C1 segment of cervical spinal cord (tissue), 14 donors: ENCODE measurements around the gene KRTAP19-4.
"Not testable (repeated sequence)": the region's sequence is repeated elsewhere in the genome, so short reads cannot be mapped to it uniquely, and the experiment has no call there.

Experiments used
- DNase-seq, 14 donors: peaks; one replicate each; lab custom pipeline; 2025; lab: John Stamatoyannopoulos, UW

The KRTAP19-4 gene, protein sequence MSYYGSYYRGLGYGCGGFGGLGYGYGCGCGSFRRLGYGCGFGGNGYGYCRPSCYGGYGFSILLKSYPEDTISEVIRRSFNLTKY

GRCh38 chr21:30497065-30497464, at the start of gene KRTAP19-4:
Gene KRTAP19-4, minus strand, starts transcription at chr21:30497165. Its CDS starts 55 bp downstream, at chr21:30497110.
- no peak for DNase-seq

DNA sequence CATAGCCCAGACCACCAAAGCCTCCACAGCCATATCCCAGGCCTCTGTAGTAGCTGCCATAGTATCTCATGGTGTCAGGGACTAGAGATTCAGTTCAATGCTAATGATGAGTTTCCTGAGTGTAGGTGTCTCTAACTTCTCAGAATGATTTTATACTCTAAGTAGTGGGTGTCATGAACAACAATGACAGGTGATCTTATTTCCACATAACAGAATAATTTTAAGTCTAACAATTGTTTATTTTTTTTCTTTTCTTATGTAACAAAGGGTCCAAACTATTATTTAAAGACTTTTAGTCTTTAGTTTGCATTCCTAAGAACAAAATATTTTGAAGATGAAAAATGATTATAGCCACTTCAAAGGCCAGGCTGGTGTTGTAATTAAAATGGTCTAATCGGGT, 44.8 kb upstream of the KRTAP19-4 start, which contains the start of gene KRTAP19-6:
Gene KRTAP19-6 (minus strand): TSS at position 101 of the 400 bp plus-strand sequence. CDS start 31 bp downstream, at position 70.
- DNase-seq, result no peak

- no peak for DNase-seq
Observed at GRCh38 chr21:30518876-30519275, 21.9 kb upstream of the KRTAP19-4 start.

- DNase-seq, result no peak
Observed at GRCh38 chr21:30515681-30516080, 18.7 kb upstream of the KRTAP19-4 start.

GRCh38 chr21:30505621-30506205, 8.7 kb upstream of the KRTAP19-4 start:
- not testable (repeated sequence) for DNase-seq

- DNase-seq, result no peak
Observed at GRCh38 chr21:30502041-30502440, 5.1 kb upstream of the KRTAP19-4 start, which contains the start of gene KRTAP19-5. Gene KRTAP19-5, minus strand, starts transcription at chr21:30502141. Its CDS starts 51 bp downstream, at chr21:30502090.

DNA sequence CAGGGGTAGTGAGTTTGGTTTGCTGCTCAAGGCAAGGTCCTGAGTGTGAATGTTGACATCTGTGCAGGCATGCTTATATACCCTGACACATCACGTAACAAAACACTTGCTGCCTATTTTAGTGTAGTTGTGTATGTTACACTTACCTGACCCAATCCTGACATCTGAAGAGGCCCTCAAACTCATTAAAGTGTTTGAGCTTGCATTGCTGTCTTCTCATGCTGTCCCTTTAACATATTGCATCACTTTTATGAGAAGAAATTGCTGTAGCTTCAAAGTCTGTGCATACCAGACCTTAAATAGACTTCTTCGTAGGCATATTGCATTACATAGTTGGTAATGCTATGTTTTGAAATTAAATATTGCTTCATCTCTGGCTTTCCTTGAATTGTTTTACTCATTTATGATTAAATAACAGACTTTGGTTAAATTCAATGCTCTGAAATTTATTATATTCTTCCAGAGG, 5.0 kb downstream of the KRTAP19-4 start, which contains the start of gene KRTAP19-3:
Gene KRTAP19-3 (minus strand): TSS at position 51 of the 466 bp plus-strand sequence. CDS start 56 bp downstream, outside the sequence.
- no peak for DNase-seq

DNA sequence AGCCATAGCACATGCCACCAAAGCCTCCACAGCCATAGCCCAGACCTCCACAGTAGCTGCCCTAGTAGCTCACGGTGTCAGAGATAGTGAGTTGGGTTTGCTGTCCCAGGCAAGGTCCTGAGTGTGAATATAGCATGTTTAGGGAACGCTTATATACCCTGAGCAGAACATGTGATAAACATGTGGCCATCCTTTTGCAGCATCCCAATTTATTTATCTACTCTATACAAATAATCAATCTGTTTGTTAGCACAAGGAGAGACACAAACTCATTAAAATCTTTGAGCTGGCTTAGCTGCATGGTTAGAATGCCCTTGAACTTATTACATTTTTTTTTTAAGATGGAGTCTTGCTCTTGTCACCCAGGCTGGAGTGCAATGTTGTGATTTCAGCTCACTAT, 9.6 kb downstream of the KRTAP19-4 start, which contains the start of gene KRTAP19-2:
Gene KRTAP19-2 (minus strand): TSS at position 101 of the 400 bp plus-strand sequence. CDS start 88 bp downstream, at position 13.
- DNase-seq, result no peak

- no peak for DNase-seq
Observed at GRCh38 chr21:30486180-30486579, 10.8 kb downstream of the KRTAP19-4 start.

GRCh38 chr21:30482130-30482529, 14.8 kb downstream of the KRTAP19-4 start:
- DNase-seq, result no peak

- DNase-seq, result no peak
Observed at GRCh38 chr21:30480145-30480544, 16.8 kb downstream of the KRTAP19-4 start, which contains the start of gene KRTAP19-1. Gene KRTAP19-1, minus strand, starts transcription at chr21:30480367. Its CDS starts 50 bp downstream, at chr21:30480317.

DNA sequence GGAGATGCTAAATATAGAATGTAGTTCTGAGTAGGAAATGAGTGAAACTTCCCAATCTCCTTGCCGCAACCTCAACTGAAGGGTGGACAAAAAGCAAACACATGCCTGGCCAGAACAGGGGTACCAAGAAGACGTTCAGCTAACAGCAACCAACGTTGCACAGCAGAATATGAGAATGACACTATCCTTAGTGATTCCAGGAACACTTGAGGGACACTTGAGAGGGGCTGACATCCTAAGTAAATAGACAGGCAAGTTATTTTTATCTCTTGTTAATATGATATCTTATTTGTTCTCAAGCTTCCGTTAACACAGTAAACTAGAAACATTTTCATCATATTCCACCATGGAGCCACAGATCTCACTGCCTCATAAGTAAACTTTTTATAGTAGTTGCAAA, 17.7 kb downstream of the KRTAP19-4 start:
- no peak for DNase-seq

- DNase-seq, result no peak
Observed at GRCh38 chr21:30478004-30478403, 19.0 kb downstream of the KRTAP19-4 start.

- no peak for DNase-seq
Observed at GRCh38 chr21:30468900-30469714, 27.9 kb downstream of the KRTAP19-4 start.

GRCh38 chr21:30463713-30464112, 33.3 kb downstream of the KRTAP19-4 start:
- DNase-seq, result no peak

GRCh38 chr21:30448514-30448913, 48.5 kb downstream of the KRTAP19-4 start:
- no peak for DNase-seq

DNA sequence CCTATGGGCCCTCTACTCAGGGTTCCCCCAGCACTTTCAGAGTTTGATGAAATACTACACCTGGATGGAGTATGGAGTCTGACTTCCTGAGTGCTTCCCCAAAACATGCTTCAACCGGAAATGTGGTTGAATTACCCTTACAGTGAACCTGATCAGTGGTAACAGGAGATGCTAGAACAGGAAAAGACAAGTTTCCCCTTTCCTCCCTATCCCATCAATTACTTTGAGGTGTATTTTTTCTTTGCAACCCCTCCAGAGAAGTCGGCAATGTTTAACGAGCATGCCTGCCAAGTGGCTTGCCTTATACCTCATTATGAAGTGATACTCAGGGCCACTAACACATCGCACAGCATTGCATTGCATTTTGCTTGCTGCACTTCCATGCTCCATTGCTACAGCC, 49.9 kb downstream of the KRTAP19-4 start:
- no peak for DNase-seq
